ENCODE results near the gene SFRP2. TPM values are rescaled to one million over a fixed set of nuclear protein-coding genes. Genes with fewer than 3 reads are reported as not detected.
A peak's percentile ranks its signal among the peaks of the same experiment; 100 is the strongest.

The SFRP2 gene
- total and polyA plus RNA-seq, 2 donors (not counting 1 experiment from before 2014, with no cell fraction given): under 0.01 TPM; not detected in 1

GRCh38 chr4:153789741-153790499, 1.0 kb upstream of the SFRP2 start:
- H3K27ac ChIP-seq (ENCODE audit: insufficient read depth, low read length): no peak overlapping the region
- H3K4me2 ChIP-seq (ENCODE audit: extremely low read depth, insufficient read depth, low read length): no peak overlapping the region
- H3K79me2 ChIP-seq (ENCODE audit: control insufficient read depth, insufficient read depth, low read length): no peaks in the 10 kb centered on the region
- TF ChIP-seq, protein P1, sequence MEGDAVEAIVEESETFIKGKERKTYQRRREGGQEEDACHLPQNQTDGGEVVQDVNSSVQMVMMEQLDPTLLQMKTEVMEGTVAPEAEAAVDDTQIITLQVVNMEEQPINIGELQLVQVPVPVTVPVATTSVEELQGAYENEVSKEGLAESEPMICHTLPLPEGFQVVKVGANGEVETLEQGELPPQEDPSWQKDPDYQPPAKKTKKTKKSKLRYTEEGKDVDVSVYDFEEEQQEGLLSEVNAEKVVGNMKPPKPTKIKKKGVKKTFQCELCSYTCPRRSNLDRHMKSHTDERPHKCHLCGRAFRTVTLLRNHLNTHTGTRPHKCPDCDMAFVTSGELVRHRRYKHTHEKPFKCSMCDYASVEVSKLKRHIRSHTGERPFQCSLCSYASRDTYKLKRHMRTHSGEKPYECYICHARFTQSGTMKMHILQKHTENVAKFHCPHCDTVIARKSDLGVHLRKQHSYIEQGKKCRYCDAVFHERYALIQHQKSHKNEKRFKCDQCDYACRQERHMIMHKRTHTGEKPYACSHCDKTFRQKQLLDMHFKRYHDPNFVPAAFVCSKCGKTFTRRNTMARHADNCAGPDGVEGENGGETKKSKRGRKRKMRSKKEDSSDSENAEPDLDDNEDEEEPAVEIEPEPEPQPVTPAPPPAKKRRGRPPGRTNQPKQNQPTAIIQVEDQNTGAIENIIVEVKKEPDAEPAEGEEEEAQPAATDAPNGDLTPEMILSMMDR (conservative IDR thresholded peaks at IDR 0.05 in 1 of 2, IDR thresholded peaks at IDR 0.05 in 1 of 2; ENCODE audit: low read depth in 1 of 2, low read length in 2 of 2): no peak
- peak; percentile 44 for TF ChIP-seq EZH2 (IDR thresholded peaks at IDR 0.05; ENCODE audit: low read length, missing control alignments)
- peaks cover 43% of the 10 kb centered on the region for H3K27me3 ChIP-seq (ENCODE audit: control insufficient read depth, insufficient read depth, low read length)
- no peaks in the 10 kb centered on the region for H3K36me3 ChIP-seq (ENCODE audit: control insufficient read depth, insufficient read depth, low read length)
- H4K20me1 ChIP-seq (ENCODE audit: control insufficient read depth, extremely low read depth, insufficient read depth, low read length): no peaks in the 10 kb centered on the region
- no peaks in the 10 kb centered on the region for H3K4me1 ChIP-seq (ENCODE audit: control insufficient read depth, extremely low read depth, insufficient read depth, low read length)
- peak in 1 of 2 donors; percentile 26 for DNase-seq (ENCODE audit: low read depth in 2 of 2)
- no peak overlapping the region for H3K4me3 ChIP-seq (replicated peaks in 1 of 4; ENCODE audit: control extremely low read depth in 1 of 4, insufficient read depth in 1 of 4, low read depth in 3 of 4, low read length in 4 of 4)
- H3K9me3 ChIP-seq (ENCODE audit: control insufficient read depth, insufficient read depth, low read depth, low read length): no peaks in the 10 kb centered on the region
- no peak overlapping the region for H2AFZ ChIP-seq (ENCODE audit: low read length)
- no peak overlapping the region for H3K9ac ChIP-seq (ENCODE audit: insufficient read depth, low read length)

- no peaks in the 10 kb centered on the region for H3K9me3 ChIP-seq (ENCODE audit: control insufficient read depth, insufficient read depth, low read depth, low read length)
- H3K4me1 ChIP-seq (ENCODE audit: control insufficient read depth, extremely low read depth, insufficient read depth, low read length): no peaks in the 10 kb centered on the region
- no peaks in the 10 kb centered on the region for H4K20me1 ChIP-seq (ENCODE audit: control insufficient read depth, extremely low read depth, insufficient read depth, low read length)
- H3K4me2 ChIP-seq (ENCODE audit: extremely low read depth, insufficient read depth, low read length): no peak overlapping the region
- H3K79me2 ChIP-seq (ENCODE audit: control insufficient read depth, insufficient read depth, low read length): no peaks in the 10 kb centered on the region
- peaks cover 41% of the 10 kb centered on the region for H3K27me3 ChIP-seq (ENCODE audit: control insufficient read depth, insufficient read depth, low read length)
- DNase-seq (ENCODE audit: low read depth in 2 of 2): no peak
- no peaks in the 10 kb centered on the region for H3K36me3 ChIP-seq (ENCODE audit: control insufficient read depth, insufficient read depth, low read length)
- H3K9ac ChIP-seq (ENCODE audit: insufficient read depth, low read length): no peak overlapping the region
- no peak overlapping the region for H2AFZ ChIP-seq (ENCODE audit: low read length)
- TF ChIP-seq, protein P1 (conservative IDR thresholded peaks at IDR 0.05 in 1 of 2, IDR thresholded peaks at IDR 0.05 in 1 of 2; ENCODE audit: low read depth in 1 of 2, low read length in 2 of 2): no peak
- no peak for TF ChIP-seq EZH2 (IDR thresholded peaks at IDR 0.05; ENCODE audit: low read length, missing control alignments)
- no peak overlapping the region for H3K27ac ChIP-seq (ENCODE audit: insufficient read depth, low read length)
- no peak overlapping the region for H3K4me3 ChIP-seq (replicated peaks in 1 of 4; ENCODE audit: control extremely low read depth in 1 of 4, insufficient read depth in 1 of 4, low read depth in 3 of 4, low read length in 4 of 4)
Measured at GRCh38 chr4:153788051-153788412, 851 bp downstream of the SFRP2 start.

DNA sequence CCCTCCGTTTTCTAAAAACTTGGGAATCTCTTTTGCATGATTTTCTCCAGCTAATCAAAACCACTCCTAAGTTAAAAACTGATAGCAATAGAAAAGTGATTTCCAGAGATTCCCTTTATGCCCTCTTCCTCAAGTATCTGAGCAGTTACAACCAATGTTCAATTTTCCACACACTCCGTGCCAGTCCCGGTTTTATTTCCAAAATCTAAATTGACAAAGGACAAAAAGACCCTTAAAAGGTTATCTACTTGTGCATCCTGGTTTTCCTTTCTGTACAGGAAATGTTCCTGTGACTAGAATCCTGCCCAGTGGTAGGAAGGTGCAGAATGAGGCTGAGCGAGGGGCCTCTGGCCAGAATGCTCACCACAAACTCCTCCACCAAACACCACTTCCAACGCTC, 1.3 kb downstream of the SFRP2 start:
- Histone ChIP-seq H3K4me2 (ENCODE audit: extremely low read depth, insufficient read depth, low read length) (no peak overlapping the region), H2AFZ (ENCODE audit: low read length) (no peak overlapping the region), H3K9me3 (ENCODE audit: control insufficient read depth, insufficient read depth, low read depth, low read length) (no peaks in the 10 kb centered on the region), H3K9ac (ENCODE audit: insufficient read depth, low read length) (no peak overlapping the region), H3K27ac (ENCODE audit: insufficient read depth, low read length) (no peak overlapping the region), H3K36me3 (ENCODE audit: control insufficient read depth, insufficient read depth, low read length) (no peaks in the 10 kb centered on the region), H3K4me3 (replicated peaks in 1 of 4; ENCODE audit: control extremely low read depth in 1 of 4, insufficient read depth in 1 of 4, low read depth in 3 of 4, low read length in 4 of 4) (no peak overlapping the region), H3K4me1 (ENCODE audit: control insufficient read depth, extremely low read depth, insufficient read depth, low read length) (no peaks in the 10 kb centered on the region), H4K20me1 (ENCODE audit: control insufficient read depth, extremely low read depth, insufficient read depth, low read length) (no peaks in the 10 kb centered on the region), H3K27me3 (ENCODE audit: control insufficient read depth, insufficient read depth, low read length) (peaks cover 41% of the 10 kb centered on the region), H3K79me2 (ENCODE audit: control insufficient read depth, insufficient read depth, low read length) (no peaks in the 10 kb centered on the region)
- TF ChIP-seq, protein P1 (conservative IDR thresholded peaks at IDR 0.05 in 1 of 2, IDR thresholded peaks at IDR 0.05 in 1 of 2; ENCODE audit: low read depth in 1 of 2, low read length in 2 of 2): no peak
- no peak for TF ChIP-seq EZH2 (IDR thresholded peaks at IDR 0.05; ENCODE audit: low read length, missing control alignments)
- no peak for DNase-seq (ENCODE audit: low read depth in 2 of 2)
